ENCODE measurements around the gene IGSF22.

IGSF22 gene

GRCh38 chr11:18743900-18744514 lies 18.0 kb upstream of the IGSF22 start:
- DNase-seq (ENCODE audit: low read depth in 1 of 2, low spot score in 1 of 2), result no peak

DNA sequence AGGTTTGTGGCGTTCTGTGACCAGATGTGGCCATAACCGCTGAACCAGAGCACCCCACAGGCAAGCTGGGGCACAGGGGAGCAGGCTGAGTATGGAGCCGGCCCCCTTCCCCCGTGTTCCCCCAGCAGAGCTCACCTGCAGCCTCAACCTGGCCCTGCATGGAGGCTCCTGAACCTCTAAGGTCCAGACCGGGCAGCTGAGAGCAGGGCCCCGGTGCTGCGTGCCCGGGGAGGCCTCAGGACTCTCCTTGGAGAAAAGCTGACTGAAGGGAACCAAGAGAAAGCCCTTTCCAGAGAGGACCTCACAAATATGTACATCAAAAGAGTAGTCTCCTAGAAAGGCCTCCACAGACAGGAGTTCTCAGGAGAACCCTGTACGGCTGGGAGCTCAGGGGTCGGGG lies 17.4 kb upstream of the IGSF22 start:
- DNase-seq (ENCODE audit: low read depth in 1 of 2, low spot score in 1 of 2), result no peak

- no peak for DNase-seq (ENCODE audit: low read depth in 1 of 2, low spot score in 1 of 2)
Measured at GRCh38 chr11:18741783-18742182, 15.8 kb upstream of the IGSF22 start.

GRCh38 chr11:18739685-18740084 lies 13.7 kb upstream of the IGSF22 start:
- DNase-seq (ENCODE audit: low read depth in 1 of 2, low spot score in 1 of 2), result no peak

GRCh38 chr11:18737642-18738041 lies 11.7 kb upstream of the IGSF22 start:
- no peak for DNase-seq (ENCODE audit: low read depth in 1 of 2, low spot score in 1 of 2)

GRCh38 chr11:18736590-18737148 lies 10.7 kb upstream of the IGSF22 start:
- DNase-seq (ENCODE audit: low read depth in 1 of 2, low spot score in 1 of 2), result no peak

DNA sequence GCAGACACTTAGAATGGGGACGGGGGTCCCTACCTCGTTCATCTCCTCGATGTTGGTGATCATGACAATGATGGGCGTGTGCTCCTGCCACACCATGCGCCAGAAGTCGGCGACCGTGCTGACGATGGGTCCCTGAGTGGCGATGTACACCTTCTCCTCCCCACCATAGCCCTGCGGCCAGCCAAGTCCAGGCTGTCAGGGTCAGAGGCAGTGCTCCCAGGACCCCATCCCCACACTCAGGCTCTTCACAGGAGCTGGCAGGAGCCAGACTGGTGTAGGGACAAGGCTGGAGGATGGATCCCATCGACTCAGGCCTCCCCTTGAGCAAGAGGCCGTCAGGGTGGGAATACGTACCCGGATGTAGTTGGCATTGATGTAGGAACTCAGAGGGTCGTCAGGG lies 7.2 kb upstream of the IGSF22 start:
- no peak for DNase-seq (ENCODE audit: low read depth in 1 of 2, low spot score in 1 of 2)

DNA sequence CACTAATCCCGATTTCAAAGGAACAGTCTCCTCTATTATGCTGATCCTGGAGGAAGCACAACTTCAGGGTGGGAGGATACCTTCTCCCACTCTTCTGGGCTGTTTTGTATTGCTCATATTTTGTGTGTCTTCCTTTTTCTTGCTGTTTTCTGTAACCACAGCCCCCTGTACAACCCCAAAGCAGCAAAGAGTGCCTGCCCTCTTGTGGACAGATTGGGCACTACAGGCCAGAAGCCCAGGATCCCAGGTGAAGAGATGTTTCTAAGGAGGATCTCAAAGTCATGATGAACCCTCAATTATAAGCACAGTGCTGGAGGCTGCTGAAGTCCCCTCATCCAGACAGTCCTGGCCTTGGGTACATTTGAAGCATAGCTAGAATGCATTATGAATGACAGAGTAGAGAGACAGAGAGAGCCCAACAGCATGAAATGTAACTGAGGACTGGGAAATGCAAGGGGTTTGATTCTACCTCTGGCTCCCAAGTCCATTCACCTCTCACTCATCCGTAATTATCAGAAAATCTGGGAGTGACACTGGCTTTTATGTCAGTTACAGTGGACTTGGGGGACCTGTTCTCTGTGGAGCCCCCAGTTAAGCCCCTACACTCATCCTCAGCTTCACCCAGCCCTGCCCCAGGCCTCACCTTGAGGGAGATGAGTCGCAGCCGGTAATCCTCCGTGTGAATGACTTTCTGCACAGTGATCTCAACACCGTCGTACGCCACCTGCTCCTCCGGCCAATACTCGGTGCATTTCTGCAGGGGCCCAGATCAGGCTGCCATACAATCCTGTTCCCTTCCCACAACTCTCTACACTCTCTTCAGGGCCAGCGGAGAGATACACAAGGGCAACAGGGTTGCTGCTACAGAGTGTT lies 6.2 kb upstream of the IGSF22 start:
- peak; percentile 53 to 59 for DNase-seq (ENCODE audit: low read depth in 1 of 2, low spot score in 1 of 2)

GRCh38 chr11:18731441-18731840 lies 5.5 kb upstream of the IGSF22 start:
- no peak for DNase-seq (ENCODE audit: low read depth in 1 of 2, low spot score in 1 of 2)

DNA sequence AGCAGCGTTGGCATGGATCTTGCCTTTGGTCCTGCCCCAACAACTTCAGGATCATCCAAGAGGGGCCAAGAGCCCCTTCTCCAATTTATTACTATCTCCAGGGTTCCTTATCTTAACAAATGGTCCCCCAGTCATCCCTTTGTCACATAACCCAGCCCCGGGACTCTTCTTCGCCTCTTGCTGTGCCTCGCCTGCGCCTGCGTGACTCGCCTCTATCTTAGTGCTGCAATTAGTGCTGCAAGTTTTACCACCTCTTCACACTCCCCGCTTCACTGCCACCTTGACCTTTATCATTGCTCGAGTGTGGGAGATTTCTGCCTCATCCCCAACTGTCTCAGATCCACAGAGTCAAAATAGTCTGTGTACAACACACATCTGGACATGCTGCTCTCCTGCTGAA lies 4.0 kb upstream of the IGSF22 start:
- no peak for DNase-seq (ENCODE audit: low read depth in 1 of 2, low spot score in 1 of 2)

- DNase-seq (ENCODE audit: low read depth in 1 of 2, low spot score in 1 of 2), result no peak
Measured at GRCh38 chr11:18729426-18729825, 3.4 kb upstream of the IGSF22 start.

GRCh38 chr11:18728658-18729057 lies 2.7 kb upstream of the IGSF22 start:
- no peak for DNase-seq (ENCODE audit: low read depth in 1 of 2, low spot score in 1 of 2)

- peak in 1 of 2 donors; percentile 10 for DNase-seq (ENCODE audit: low read depth in 1 of 2, low spot score in 1 of 2)
Measured at GRCh38 chr11:18727479-18728236, 1.7 kb upstream of the IGSF22 start.

- DNase-seq (ENCODE audit: low read depth in 1 of 2, low spot score in 1 of 2), result no peak
Measured at GRCh38 chr11:18723991-18724390, 2.0 kb downstream of the IGSF22 start.

DNA sequence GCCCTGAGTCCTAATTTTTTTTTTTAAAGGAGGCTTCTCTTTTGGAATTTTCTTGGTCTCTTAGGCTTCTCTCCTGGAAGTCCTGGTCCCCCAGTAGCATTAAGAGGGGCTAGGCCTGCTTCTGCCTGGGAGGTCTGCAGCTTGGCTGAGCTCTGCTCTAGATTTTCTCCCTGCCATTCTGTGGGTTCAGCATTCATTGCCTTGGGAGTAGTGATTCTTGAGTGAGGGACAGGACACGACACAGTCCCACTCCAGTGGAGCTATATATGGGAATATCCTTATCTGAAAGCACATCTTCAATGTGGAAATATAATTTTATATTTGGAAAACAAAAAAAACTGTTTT lies 3.7 kb downstream of the IGSF22 start:
- DNase-seq (ENCODE audit: low read depth in 1 of 2, low spot score in 1 of 2), result no peak

DNA sequence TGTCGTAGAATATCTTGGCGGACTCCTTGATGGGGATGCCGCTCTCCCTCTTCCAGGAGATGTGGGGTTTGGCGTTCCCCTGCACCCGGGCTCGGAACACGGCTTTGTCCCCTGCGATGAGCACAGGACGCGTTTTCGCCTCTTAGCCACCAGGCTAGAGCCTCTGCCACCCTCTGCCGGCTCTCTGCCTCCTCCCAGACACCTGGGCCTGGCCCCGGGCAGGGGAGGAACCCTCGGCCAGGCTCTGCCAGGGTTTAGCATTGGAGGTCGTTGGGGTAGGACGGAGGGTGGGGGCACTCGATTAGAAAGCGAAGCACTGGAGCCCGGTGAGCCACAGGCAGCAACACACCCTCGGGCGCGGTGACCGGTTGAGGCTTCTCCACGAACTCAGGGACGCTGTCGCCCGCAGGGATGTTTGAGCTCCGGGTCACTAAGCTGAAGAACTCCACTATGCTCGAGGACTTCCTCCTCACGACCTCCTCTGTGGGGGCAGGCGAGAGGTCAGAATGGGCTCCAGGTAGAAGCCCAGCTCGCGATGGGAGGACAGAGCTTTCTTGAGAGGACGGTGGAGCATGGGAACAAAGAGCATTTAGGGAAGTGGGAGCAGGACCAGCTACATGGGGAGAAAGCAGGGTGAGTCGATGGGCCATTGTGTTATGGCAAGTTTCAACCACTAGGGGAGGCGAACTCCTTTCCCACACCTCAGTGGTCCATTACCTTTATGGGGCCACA lies 4.3 kb downstream of the IGSF22 start:
- DNase-seq (ENCODE audit: low read depth in 1 of 2, low spot score in 1 of 2), result peak in 1 of 2 donors; percentile 22

DNA sequence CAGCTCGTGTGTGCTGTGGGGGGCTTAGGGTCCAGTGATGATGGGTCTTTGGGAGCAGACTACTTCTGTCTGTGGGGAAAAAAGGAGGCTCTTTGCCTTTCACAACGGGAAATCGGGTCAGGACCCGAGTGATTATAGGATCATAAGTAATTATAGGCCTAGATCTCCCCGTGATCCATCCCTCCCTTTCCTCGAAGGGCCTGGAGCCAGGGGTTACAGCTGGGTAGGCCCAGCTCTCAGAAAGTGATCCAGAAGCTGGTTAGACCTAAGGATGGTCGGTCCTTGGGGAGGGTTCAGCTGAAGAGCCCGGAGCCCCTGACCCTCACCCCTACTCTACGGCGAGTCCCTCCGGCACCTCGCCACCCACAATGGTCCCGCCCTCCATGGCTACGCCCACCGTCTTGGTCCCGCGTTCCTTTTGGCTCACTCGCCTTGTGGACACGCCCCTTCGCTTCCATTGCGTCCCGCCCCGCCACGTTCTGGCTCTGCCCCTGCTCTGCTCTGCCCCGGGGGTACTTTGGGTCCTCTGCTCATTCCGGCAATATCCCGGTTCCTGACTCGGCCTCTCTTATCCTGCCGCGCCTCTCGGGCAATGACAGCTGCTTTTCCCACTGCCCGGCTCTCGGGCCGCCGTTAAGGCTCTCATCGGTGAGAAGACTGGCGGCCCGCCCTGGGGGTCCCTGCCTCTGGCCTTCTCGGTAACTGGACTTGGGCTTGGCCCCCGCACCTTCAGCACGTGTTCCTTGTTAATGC lies 5.0 kb downstream of the IGSF22 start:
- peak; percentile 60 to 73 for DNase-seq (ENCODE audit: low read depth in 1 of 2, low spot score in 1 of 2)

- no peak for DNase-seq (ENCODE audit: low read depth in 1 of 2, low spot score in 1 of 2)
Measured at GRCh38 chr11:18720091-18720807, 5.7 kb downstream of the IGSF22 start.

- no peak for DNase-seq (ENCODE audit: low read depth in 1 of 2, low spot score in 1 of 2)
Measured at GRCh38 chr11:18715476-18715875, 10.5 kb downstream of the IGSF22 start.

- DNase-seq (ENCODE audit: low read depth in 1 of 2, low spot score in 1 of 2), result no peak
Measured at GRCh38 chr11:18714443-18714780, 11.6 kb downstream of the IGSF22 start.
